ENCODE results near the gene C2orf49.

Gene C2orf49

GRCh38 chr2:105362862-105363591 is 25.7 kb downstream of the C2orf49 start:
- DNase-seq (ENCODE audit: low read depth in 2 of 2), result no peak

- no peak for DNase-seq (ENCODE audit: low read depth in 2 of 2)
Observed at GRCh38 chr2:105364436-105365139, 27.2 kb downstream of the C2orf49 start.

GRCh38 chr2:105365206-105365605 is 27.9 kb downstream of the C2orf49 start:
- no peak for DNase-seq (ENCODE audit: low read depth in 2 of 2)

- no peak for DNase-seq (ENCODE audit: low read depth in 2 of 2)
Observed at GRCh38 chr2:105368759-105369408, 31.5 kb downstream of the C2orf49 start.

- peak; percentile 70 to 79 for DNase-seq (ENCODE audit: low read depth in 2 of 2)
Observed at GRCh38 chr2:105369777-105370690, 32.7 kb downstream of the C2orf49 start.

- DNase-seq (ENCODE audit: low read depth in 2 of 2), result no peak
Observed at GRCh38 chr2:105371156-105371555, 33.8 kb downstream of the C2orf49 start.

GRCh38 chr2:105371810-105372209 is 34.5 kb downstream of the C2orf49 start:
- no peak for DNase-seq (ENCODE audit: low read depth in 2 of 2)

GRCh38 chr2:105373344-105373781 is 36.0 kb downstream of the C2orf49 start:
- no peak for DNase-seq (ENCODE audit: low read depth in 2 of 2)

GRCh38 chr2:105373895-105374401 is 36.6 kb downstream of the C2orf49 start:
- no peak for DNase-seq (ENCODE audit: low read depth in 2 of 2)

- DNase-seq (ENCODE audit: low read depth in 2 of 2), result no peak
Observed at GRCh38 chr2:105375001-105375561, 37.7 kb downstream of the C2orf49 start.

GRCh38 chr2:105376010-105376409 is 38.7 kb downstream of the C2orf49 start:
- no peak for DNase-seq (ENCODE audit: low read depth in 2 of 2)

- no peak for DNase-seq (ENCODE audit: low read depth in 2 of 2)
Observed at GRCh38 chr2:105376789-105377240, 39.5 kb downstream of the C2orf49 start.

GRCh38 chr2:105377871-105378270 is 40.5 kb downstream of the C2orf49 start:
- DNase-seq (ENCODE audit: low read depth in 2 of 2), result no peak

GRCh38 chr2:105378276-105378840 is 41.0 kb downstream of the C2orf49 start:
- no peak for DNase-seq (ENCODE audit: low read depth in 2 of 2)

- no peak for DNase-seq (ENCODE audit: low read depth in 2 of 2)
Observed at GRCh38 chr2:105378921-105379383, 41.6 kb downstream of the C2orf49 start.

- DNase-seq (ENCODE audit: low read depth in 2 of 2), result no peak
Observed at GRCh38 chr2:105379741-105380186, 42.4 kb downstream of the C2orf49 start.

- DNase-seq (ENCODE audit: low read depth in 2 of 2), result no peak
Observed at GRCh38 chr2:105380432-105381100, 43.2 kb downstream of the C2orf49 start.

- DNase-seq (ENCODE audit: low read depth in 2 of 2), result no peak
Observed at GRCh38 chr2:105381101-105381668, 43.8 kb downstream of the C2orf49 start.

- no peak for DNase-seq (ENCODE audit: low read depth in 2 of 2)
Observed at GRCh38 chr2:105382177-105382576, 44.8 kb downstream of the C2orf49 start.
